HG03025 (cell line): Measurements from ENCODE around the gene DLX3.

ENCODE experiments used
- ATAC-seq: cut with Tn5 transposase; IDR thresholded peaks from one replicate; pipeline ENCODE4 v1.9.1; 2021; ENCODE audit warnings: mild to moderate bottlenecking, moderate library complexity; ENCODE audit not compliant: unreplicated experiment, low FRiP score

DLX3 gene

GRCh38 chr17:49976163-49976827 is 18.7 kb downstream of the DLX3 start:
- ATAC-seq = no peak

- ATAC-seq = no peak
These were observed 19.5 kb downstream of the DLX3 start for GRCh38 chr17:49975531-49975930.

- ATAC-seq = no peak
These were observed 21.8 kb downstream of the DLX3 start for GRCh38 chr17:49973271-49973615.

DNA sequence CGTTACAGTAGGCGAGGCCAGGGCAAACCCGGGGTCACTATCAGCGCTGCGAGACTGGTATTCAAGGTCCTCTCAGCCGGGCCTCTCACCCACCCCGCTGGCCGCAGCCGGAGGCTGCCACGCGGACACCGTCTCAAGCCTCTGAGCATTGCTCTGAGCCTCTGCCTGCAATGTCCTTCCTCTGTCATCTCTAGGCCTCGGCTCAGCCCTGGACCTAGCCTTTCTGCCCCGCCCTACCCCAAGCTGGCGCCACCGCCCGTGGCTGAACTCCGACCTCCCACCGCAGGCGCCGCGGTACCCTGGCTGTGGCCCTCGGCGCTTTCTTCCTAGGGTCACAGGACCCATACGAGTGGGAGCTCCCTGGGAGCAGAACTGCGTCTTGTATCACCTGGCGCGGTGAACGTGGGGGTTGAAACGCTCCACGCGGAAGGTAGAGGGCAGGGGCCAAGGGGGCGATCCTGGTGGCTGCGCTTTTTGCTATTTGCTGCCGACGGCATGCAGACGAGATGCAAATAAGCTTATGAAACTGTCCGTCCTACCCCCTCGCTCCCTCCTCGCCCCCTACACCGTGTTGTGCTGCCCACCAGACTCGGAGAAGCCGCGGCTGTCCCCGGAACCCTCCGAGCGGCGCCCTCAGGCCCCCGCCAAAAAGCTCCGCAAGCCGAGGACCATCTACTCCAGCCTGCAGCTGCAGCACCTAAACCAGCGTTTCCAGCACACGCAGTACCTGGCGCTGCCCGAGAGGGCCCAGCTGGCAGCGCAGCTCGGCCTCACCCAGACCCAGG is 22.3 kb downstream of the DLX3 start:
- ATAC-seq = no peak

DNA sequence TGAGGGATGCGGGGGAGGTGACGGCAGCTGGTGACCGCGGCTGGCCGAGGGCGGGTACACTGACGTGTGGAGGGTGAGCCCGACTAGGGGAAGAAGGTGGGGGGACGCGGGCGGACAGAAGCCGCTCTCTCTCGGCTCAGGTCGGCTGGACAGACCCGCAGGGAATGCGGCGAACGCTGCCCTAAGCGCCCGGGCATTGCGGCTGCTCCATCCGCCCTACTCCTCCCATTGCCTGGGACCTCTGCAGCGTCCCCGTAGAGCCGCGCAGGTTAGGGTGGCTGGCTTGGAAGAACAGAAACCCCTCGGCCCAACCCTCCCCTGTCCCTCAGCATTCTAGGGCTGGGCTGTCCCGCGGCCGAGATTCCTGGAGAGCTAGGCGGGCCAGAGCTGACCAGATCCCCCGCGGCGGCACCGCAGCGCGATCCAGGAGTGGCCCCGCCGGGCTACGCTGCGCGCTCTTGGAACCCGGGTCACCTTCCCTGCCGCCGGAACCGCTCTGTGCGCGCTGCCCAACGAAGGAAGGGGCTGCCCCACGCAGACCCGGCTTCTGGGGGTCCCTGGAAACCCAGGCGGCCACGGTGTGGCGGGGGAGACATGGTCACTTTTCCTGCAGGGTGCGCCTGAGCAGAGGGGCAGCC is 23.1 kb downstream of the DLX3 start:
- ATAC-seq = no peak

DNA sequence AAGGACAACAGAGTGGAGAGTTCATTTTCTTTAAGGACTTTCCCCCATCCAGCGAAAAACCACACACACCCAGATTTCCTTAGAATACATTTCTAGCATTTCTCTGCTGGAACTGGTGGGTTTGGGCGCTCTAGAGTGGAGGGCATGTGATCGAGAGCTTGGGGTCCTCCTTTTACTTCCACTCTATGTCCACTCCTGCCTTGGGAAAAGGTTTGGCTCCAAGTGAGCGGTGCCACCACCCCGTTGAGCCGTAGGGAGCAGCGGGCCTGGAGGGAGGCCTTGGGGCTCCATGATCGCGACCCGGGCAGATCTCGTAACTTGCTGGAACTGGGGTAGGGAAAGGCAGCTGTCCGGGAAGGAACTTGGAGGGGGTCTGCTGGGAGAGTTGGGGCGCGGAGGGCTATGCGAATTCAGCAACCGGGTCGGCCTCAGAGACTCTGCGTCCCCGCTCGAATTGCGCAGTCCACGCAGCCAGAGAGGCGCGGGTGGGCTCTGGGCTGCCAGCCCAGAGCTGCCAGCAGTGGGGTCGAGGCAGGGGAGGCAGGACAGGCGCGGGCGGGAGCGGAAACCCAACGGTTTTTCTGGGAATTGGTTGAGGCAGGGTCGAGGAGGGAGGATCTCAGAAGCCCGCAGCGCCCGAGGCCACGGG is 23.7 kb downstream of the DLX3 start:
- ATAC-seq = no peak

GRCh38 chr17:49970498-49970897 is 24.5 kb downstream of the DLX3 start:
- no peak for ATAC-seq

DNA sequence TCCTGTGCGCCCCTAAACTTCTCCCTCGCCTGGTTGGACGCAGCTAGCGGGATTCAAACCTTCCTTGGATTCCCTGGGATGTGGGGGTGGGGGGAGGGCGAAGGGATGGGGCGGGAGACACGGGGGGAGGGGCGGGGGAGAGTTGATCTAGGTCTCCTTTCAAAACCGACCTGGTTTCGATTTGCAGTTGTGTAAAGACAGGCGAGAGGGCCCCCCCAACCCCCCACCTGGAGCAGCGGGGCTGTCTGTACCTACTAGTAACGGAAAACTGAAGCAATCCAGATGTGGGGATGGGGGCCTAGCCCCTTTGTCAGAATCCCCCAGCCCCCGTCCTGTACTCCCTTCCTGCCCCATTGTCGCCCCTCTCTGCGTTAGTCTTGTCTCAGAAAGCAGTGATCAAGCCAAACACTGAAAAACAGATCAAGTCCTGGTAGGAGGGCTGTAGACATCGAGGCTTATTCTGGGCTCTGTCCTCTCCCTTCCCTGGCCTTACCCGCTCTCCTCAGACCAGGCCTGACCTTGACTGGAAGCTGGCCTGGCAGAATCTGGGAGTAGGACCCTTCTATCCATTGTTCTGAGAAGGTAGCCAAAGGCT is 25.1 kb downstream of the DLX3 start:
- no peak for ATAC-seq

GRCh38 chr17:49969134-49969759 is 25.8 kb downstream of the DLX3 start, which contains the start of gene DLX4:
TSS of gene DLX4 (plus strand) at chr17:49969190. CDS start at chr17:49969469, 279 bp downstream.
- ATAC-seq = no peak

- ATAC-seq = no peak
These were observed 26.5 kb downstream of the DLX3 start for GRCh38 chr17:49968405-49969133.

DNA sequence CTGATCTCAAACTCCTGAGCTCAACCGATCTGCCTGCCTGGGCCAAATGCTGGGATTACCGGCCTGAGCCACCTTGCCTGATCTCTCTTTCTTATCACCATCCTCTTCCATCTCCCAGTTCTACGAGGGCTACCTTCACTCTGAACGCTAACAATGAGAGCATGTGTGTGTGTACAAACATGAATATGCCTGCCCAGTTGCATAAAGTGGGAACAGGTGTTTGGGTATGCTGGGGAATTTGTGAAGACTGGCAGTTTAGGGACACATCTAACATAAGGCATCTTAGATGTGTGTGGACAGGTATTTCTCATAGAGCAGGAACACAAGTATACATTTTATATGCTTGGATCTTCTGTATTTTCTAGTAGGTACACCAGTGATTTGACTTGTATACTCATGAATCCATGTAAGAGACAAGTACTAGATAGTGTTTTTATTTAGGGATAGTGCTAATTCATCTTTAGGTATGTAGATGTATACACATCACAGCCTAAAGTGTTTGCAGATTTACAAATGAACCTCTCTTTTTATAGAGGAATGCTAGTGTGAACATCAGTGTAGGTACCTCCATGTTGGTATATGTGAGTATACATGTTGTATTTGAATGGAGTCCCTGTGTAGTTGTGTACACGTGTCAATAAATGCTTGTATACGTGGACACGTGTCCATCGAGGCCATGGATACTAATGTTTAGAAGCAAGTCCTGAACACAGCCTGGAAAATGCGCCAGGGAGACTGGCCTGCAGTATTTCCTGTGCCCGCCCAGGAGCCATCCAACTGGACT is 27.2 kb downstream of the DLX3 start:
- no peak for ATAC-seq

DNA sequence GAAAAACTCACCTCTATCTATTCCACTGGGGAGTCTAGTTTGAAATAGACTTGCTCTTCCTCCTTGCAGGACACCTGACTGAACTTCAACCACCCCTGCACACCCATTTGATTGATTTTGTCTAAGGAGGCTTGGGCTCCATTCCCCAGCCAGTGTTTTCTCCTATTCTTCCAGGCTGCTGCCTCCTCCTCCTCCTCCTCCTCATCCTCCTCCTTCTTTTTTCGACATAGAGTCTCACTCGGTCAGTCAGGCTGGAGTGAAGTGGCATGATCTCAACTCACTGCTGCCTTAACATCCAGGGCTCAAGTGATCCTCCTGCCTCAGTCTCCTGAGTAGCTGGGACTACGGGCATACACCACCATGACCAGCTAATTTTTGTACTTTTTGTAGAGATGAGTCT is 27.8 kb downstream of the DLX3 start:
- no peak for ATAC-seq

- ATAC-seq = no peak
These were observed 28.3 kb downstream of the DLX3 start for GRCh38 chr17:49966767-49967166.

DNA sequence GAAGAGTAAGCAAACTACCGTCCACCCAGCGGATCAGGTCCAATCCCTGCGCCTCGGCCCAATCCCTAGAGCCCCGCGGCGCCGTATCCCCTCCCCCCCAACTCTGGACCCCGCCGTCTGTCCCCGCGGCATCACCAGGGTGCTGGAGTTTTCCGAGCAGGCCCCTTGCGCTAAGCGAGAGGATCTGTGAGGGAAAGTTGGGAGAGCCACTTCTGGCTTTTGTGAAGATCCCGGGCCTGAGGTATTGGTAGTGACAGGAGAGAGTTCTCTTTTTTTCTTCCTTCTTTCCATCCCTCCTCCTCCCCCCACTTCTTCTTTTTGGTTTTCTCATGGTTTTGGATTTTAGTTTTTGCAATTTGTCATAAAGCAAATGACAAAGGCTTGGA is 29.5 kb downstream of the DLX3 start:
- ATAC-seq = no peak

- no peak for ATAC-seq
These were observed 30.1 kb downstream of the DLX3 start for GRCh38 chr17:49964769-49965523.

DNA sequence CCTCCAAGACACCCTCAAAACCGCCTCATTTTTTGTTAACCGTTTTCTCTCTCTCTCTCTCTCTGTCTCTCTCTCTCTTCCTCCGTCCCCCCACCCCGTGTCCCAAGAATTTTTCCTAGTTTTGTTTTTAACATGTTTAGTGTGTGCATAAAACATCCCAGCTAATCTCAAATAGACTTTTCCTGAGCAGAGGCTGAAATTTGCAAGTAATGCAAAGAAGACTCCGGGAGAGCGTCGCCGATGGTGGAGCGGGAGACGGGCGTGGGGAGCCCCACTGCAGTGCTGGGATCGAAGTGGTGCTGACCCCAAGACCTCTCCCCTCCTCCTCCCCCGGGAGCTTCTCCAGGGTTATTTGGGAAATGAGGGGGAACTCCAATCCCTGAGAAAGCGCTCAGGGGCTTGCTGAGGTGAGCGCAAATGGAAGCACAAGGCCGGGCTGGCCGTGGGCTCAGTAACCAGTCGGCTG is 30.7 kb downstream of the DLX3 start:
- ATAC-seq = no peak

DNA sequence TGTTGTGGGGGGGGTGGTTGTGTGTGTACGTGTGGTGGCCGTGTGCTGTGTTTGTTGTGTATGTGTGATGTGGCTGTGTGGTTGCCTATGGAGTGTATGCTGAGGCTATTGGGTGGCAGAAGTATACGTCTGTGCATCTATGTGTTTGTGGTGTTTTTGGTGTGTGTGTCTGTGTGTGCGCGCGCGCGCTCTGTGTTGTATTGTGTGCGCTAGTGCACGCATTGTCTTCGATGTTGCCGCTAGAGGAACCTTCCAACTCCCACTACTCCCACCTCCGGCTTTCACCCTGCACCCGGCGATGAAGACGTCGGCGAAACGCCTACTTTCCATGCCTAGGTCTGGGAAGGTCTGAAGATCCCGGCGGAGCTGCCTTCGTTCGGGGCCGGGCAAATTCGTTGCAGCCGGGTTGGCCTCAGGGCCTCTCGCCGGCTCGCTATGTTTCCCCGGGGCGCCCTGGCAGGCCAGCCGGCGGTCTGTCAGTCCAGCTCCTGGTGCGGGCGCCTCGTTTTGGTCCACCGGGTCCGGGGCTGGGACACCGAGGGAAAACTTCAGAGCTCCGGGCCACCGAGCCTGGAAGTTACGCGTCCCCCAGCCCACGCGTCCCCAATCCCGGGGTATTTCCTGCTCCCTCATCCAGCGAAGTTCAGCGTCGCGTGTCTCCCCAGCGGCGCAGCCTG is 31.3 kb downstream of the DLX3 start:
- ATAC-seq = no peak

GRCh38 chr17:49963309-49963625 is 31.8 kb downstream of the DLX3 start:
- no peak for ATAC-seq
